SK-N-SH (cell line): ENCODE data around the gene DPPA5.

Source experiments
- EP300 ChIP-seq, 2 experiments: IDR thresholded peaks; 2 replicates each; pipeline versions ENCODE4 v1.4.0 to v1.6.1; 2012; ENCODE audit warnings: borderline replicate concordance in 1 of 2, low read depth in 1 of 2, low read length in 1 of 2
- EZH2phosphoT487 ChIP-seq: fragments of 200-600 bp; sonication (generic); IDR thresholded peaks from 2 replicates; pipeline ENCODE4 v1.6.1; 2017; ENCODE audit warnings: low read depth, mixed run types, mild to moderate bottlenecking, antibody characterized with exemption, moderate library complexity, borderline replicate concordance
- JUND ChIP-seq: IDR thresholded peaks from 2 replicates; pipeline ENCODE4 v1.4.0; 2012
- NFIC ChIP-seq: IDR thresholded peaks from 2 replicates; pipeline ENCODE4 v1.4.0; 2012; ENCODE audit warnings: borderline replicate concordance
- POLR2AphosphoS5 ChIP-seq: IDR thresholded peaks from 2 replicates; pipeline ENCODE4 v1.6.1; 2012; ENCODE audit warnings: low read depth, low read length
- RXRA ChIP-seq: IDR thresholded peaks from 2 replicates; pipeline ENCODE4 v1.4.0; 2012; ENCODE audit warnings: low read depth, mild to moderate bottlenecking, borderline replicate concordance
- TAF1 ChIP-seq: IDR thresholded peaks from 2 replicates; pipeline ENCODE4 v1.6.1; 2012; ENCODE audit warnings: low read depth, mild to moderate bottlenecking, low read length, moderate library complexity, borderline replicate concordance
- ZBTB33 ChIP-seq: IDR thresholded peaks from 2 replicates; pipeline ENCODE4 v1.4.0; 2012; ENCODE audit warnings: low read depth, borderline replicate concordance
- TF ChIP-seq, protein P1 (sequence below): fragments of 200-600 bp; sonication (generic); IDR thresholded peaks from 2 replicates; pipeline ENCODE4 v1.6.1; 2017; ENCODE audit warnings: antibody characterized with exemption, mild to moderate bottlenecking, moderate library complexity
- TF ChIP-seq, protein P2 (sequence below): IDR thresholded peaks from 2 replicates; pipeline ENCODE4 v1.6.1; 2012; ENCODE audit warnings: mild to moderate bottlenecking, low read depth, low read length, moderate library complexity

DNA sequence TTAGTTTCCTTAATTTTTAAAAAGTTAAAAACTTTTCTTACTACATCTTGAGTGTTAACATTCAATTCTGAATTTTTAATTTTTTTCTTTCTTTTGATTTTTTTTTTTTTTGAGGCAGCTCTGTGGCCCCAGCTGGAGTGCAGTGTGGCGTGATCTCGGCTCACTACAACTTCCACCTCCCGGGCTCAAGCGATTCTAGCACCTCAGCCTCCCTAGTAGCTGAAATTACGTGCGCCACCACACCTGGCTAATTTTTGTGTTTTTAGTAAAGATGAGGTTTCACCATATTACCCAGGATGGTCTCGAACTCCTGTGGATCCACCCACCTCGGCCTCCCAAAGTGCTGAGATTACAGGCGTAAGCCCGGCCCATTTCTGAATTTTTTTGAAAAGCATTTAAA, 41.8 kb upstream of the DPPA5 start:
- TF ChIP-seq JUND (no peak), POLR2AphosphoS5 (no peak), RXRA (no peak), TAF1 (no peak), EP300 (IDR thresholded peaks at IDR 0.05; ENCODE audit: borderline replicate concordance in 1 of 2, low read depth in 1 of 2, low read length in 1 of 2) (no peak), ZBTB33 (no peak), NFIC (no peak), EZH2phosphoT487 (no peak)
- TF ChIP-seq, protein P1, sequence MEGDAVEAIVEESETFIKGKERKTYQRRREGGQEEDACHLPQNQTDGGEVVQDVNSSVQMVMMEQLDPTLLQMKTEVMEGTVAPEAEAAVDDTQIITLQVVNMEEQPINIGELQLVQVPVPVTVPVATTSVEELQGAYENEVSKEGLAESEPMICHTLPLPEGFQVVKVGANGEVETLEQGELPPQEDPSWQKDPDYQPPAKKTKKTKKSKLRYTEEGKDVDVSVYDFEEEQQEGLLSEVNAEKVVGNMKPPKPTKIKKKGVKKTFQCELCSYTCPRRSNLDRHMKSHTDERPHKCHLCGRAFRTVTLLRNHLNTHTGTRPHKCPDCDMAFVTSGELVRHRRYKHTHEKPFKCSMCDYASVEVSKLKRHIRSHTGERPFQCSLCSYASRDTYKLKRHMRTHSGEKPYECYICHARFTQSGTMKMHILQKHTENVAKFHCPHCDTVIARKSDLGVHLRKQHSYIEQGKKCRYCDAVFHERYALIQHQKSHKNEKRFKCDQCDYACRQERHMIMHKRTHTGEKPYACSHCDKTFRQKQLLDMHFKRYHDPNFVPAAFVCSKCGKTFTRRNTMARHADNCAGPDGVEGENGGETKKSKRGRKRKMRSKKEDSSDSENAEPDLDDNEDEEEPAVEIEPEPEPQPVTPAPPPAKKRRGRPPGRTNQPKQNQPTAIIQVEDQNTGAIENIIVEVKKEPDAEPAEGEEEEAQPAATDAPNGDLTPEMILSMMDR, result no peak
- TF ChIP-seq, protein P2, sequence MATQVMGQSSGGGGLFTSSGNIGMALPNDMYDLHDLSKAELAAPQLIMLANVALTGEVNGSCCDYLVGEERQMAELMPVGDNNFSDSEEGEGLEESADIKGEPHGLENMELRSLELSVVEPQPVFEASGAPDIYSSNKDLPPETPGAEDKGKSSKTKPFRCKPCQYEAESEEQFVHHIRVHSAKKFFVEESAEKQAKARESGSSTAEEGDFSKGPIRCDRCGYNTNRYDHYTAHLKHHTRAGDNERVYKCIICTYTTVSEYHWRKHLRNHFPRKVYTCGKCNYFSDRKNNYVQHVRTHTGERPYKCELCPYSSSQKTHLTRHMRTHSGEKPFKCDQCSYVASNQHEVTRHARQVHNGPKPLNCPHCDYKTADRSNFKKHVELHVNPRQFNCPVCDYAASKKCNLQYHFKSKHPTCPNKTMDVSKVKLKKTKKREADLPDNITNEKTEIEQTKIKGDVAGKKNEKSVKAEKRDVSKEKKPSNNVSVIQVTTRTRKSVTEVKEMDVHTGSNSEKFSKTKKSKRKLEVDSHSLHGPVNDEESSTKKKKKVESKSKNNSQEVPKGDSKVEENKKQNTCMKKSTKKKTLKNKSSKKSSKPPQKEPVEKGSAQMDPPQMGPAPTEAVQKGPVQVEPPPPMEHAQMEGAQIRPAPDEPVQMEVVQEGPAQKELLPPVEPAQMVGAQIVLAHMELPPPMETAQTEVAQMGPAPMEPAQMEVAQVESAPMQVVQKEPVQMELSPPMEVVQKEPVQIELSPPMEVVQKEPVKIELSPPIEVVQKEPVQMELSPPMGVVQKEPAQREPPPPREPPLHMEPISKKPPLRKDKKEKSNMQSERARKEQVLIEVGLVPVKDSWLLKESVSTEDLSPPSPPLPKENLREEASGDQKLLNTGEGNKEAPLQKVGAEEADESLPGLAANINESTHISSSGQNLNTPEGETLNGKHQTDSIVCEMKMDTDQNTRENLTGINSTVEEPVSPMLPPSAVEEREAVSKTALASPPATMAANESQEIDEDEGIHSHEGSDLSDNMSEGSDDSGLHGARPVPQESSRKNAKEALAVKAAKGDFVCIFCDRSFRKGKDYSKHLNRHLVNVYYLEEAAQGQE, result no peak
